ENCODE data around the gene NYNRIN. TPM values are rescaled to one million over a fixed set of nuclear protein-coding genes. Genes with fewer than 3 reads are reported as not detected.

NYNRIN gene
- total RNA-seq, 2 donors from 2014 or later = 11.7 to 13.2 TPM

DNA sequence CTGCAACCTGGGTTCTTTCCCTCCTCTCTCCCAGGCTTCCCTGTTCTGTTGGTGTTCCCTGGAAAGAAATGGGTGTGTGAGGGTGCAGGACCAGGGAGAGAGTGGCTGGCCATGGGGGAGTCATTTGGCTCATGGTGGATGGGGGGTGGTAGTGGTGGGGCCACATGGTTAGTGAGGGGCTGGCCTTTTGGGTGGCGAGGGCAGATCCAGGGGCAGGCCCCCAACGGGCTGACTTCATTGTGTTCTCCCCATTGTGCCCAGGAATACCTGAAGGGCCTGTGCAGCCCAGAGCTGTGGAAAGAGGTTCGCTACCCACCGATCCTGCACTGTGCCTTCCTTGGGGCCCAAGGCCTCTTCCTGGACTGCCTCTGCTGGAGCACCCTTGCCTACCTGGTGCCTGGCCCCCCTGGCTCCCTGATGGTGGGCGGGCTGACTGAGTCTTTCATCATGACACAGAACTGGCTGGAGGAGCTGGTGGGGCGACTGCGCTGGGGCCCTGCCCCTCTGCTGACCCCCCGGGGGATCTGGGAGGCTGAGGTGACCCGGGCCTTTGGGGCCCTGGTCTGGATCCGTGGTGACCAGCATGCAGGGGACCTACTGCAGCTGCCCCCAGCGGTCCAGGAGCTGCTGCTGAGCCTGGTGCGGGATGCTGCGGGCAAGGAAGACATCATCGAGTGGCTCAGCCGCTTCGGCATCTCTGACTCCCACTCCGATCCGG lies 9.0 kb downstream of the NYNRIN start:
- intact Hi-C loops (cut with DNase I, micrococcal nuclease) = no loop called here
- ATAC-seq = no peak
- DNase-seq = no peak

GRCh38 chr14:24408764-24409163 lies 10.0 kb downstream of the NYNRIN start:
- intact Hi-C loops (cut with DNase I, micrococcal nuclease) = no loop called here
- no peak for DNase-seq

DNA sequence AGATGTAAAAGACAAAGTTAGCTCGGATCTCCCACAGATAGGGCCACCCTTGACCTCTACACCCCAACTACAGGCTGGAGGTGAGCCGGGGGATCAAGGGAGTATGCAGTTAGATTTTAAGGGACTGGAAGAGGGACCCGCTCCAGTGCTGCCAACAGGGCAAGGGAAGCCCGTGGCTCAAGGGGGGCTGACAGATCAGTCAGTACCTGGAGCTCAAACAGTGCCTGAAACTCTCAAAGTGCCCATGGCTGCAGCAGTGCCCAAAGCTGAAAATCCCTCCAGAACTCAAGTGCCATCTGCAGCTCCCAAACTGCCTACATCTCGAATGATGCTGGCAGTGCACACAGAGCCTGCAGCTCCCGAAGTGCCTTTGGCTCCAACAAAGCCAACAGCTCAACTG lies 10.4 kb downstream of the NYNRIN start:
- DNase-seq (no peak), ATAC-seq (no peak)
- intact Hi-C loops (cut with DNase I, micrococcal nuclease) = no loop called here

More at GRCh38 chr14:24408764-24409163, 10.0 kb downstream of the NYNRIN start:
- ATAC-seq = no peak

DNA sequence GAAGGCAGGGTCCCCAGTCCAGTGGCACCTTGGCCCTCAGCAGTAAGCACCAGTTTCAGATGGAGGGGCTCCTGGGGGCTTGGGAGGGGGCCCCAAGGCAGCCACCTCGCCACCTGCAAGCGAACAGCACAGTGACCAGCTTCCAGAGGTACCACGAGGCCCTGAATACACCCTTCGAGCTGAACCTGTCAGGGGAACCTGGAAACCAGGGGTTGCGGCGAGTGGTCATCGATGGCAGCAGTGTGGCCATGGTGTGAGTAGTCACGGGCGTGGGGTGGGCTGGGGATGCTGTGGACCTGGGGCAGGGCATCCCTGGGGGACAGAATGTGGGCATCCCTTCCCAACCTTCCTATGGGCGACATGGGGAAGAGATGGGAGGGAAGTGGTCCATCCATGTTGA lies 11.2 kb downstream of the NYNRIN start:
- intact Hi-C loops (cut with DNase I, micrococcal nuclease) = no loop called here
- no peak for ATAC-seq
- DNase-seq = no peak

DNA sequence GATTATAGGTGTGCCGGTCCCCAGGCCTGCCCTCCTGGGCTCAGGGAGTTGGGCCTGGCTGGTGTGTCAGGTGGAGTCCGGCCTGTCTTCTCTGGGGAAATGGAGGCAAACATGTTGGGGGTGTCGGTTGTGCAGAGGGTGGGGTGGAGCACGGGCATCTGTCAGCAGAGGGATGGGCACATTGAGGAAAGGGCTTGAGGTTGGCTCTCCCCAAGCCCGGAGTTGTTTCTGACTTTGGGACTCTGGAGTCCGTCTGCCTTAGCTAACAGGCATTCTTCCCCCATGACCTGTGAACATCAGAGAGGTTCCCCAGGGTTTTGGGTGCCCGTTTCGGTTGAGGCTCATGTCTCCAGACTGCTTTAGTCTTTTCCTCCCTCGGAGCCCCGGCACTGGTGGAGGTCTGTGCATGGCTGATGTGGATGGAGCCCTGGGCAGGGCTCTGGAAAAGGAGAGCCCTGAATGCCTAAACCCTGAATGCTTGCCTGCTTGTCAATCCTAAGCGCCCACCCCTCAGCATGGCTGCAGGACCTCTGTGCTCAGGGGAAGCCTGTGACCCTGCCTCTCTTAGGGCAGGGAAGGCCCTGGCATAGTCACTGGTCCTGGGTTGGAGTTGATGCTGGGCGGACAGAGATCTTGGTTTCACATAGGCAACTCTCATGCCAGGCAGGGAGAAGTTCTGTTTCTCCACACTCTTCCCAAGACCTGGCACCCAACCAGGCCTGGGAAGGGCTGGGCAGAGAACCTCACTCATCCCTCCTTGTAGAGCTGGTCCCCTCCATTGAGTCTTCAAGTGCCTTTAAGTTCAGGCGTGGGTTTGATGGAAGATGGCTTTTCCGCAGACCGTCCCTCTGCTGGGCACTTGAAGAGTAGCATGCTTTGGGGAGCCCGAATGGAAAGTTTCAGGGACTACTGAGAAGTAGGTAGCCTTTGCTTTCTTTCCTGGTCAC lies 12.9 kb downstream of the NYNRIN start:
- intact Hi-C loops (cut with DNase I, micrococcal nuclease) = no loop called here
- ATAC-seq (peak; percentile 73), DNase-seq (peak in 1 of 2 donors; percentile 46)

DNA sequence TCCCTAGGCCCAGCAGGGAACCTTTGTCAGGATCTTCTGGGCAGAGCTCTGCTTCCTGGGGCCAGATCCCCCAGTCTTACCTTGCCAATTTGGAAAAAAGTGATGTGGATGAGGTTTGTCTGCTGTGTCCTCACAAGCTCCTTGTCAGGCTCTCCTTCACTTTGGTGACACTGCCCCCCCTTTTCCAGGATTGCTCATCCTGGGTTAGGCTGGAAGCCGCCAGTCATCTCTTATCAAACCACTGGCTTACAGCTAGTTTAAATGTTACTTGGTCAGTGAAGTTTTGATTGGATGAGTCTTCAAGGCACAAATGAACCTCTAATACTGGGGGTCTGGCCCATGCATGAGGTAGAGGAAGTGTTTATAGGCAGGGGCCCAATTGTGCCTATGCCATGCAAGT lies 15.3 kb downstream of the NYNRIN start:
- DNase-seq = no peak
- intact Hi-C loops (cut with DNase I, micrococcal nuclease) = no loop called here
- ATAC-seq = no peak

GRCh38 chr14:24414732-24415420 lies 16.1 kb downstream of the NYNRIN start:
- intact Hi-C loops (cut with DNase I, micrococcal nuclease) = no loop called here
- DNase-seq = peak in 1 of 2 donors; percentile 19
- ATAC-seq = no peak

GRCh38 chr14:24415421-24416253 lies 16.8 kb downstream of the NYNRIN start:
- ATAC-seq = no peak
- DNase-seq = peak in 1 of 2 donors; percentile 24
- intact Hi-C loops (cut with DNase I, micrococcal nuclease) = no loop called here

- no peak for DNase-seq
- no peak for ATAC-seq
- intact Hi-C loops (cut with DNase I, micrococcal nuclease) = no loop called here
Measured at GRCh38 chr14:24416254-24416931, 17.6 kb downstream of the NYNRIN start.

GRCh38 chr14:24416932-24417619 lies 18.3 kb downstream of the NYNRIN start:
- intact Hi-C loops (cut with DNase I, micrococcal nuclease) = no loop called here
- no peak for ATAC-seq
- DNase-seq = no peak

GRCh38 chr14:24417832-24418491 lies 19.2 kb downstream of the NYNRIN start:
- peak; percentile 12 for ATAC-seq
- peak in 1 of 2 donors; percentile 25 for DNase-seq
- intact Hi-C loops (cut with DNase I, micrococcal nuclease) = no loop called here

GRCh38 chr14:24418492-24418873 lies 19.7 kb downstream of the NYNRIN start:
- intact Hi-C loops (cut with DNase I, micrococcal nuclease) = no loop called here

DNA sequence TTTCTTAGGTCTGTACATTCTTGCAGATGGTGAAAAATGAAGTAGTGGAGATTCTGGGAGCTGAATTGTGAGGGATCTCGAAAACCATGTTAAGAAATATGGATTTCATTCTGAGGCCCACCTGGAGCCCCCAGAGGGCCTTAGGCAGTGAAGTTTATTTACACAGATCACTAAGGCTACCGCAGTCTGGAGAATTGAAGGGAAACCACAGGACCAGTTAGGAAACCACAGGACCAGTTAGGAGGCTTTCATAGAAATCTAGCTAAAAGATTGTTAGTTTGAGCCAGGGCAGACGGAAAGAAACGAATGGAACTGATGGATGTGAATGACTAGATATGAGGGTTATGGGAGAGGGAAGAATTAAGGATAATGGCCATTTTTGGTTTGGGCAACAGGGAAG lies 23.5 kb downstream of the NYNRIN start:
- intact Hi-C loops (cut with DNase I, micrococcal nuclease) = no loop called here

More at GRCh38 chr14:24418492-24418873, 19.7 kb downstream of the NYNRIN start:
- DNase-seq (peak; percentile 59 to 80), ATAC-seq (peak; percentile 75)

DNA sequence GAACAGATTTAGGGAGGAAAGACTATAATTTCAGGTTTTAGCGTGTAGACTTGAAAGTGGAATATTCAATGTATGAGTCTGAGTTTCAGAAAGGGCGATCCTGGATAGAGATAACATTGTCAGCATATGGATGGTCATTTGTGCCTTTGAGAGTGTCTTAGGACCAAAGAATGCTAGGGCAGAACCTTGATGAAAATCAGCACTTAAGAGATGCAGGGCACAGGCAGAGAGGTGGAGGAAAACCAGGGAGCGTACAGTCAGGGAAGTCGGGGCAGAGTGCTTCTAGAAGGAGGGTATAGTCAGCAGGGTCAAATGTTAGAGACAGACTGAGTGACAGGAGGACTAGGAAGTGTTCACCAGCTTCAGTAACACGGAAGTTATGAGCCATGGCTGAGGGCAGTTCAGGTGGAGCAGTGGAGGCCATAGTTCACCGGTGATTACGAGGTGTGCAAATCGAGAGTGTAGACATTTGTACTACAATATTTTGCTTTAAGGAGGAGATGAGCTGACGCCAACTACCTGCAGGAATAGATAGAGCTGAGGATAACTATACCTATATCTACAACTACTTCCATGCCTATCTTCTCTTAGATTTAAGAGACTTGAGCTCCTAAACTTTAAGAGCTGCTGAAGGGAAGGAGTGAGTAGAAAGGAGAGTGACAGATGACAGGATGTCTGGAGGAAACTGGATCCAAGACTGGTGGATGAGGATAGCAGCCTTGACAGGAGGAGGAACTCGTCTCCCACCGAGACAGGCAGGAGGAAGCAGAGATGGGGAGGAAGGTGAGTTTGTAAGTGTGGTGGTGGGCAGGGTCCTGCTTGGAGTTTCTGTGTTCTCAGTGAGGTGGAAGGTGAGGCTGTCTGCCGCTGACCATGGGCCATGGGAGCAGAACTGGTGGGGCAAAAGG lies 24.1 kb downstream of the NYNRIN start:
- DNase-seq (peak; percentile 62 to 76), ATAC-seq (peak; percentile 65)
- intact Hi-C loops (cut with DNase I, micrococcal nuclease) = no loop called here

More for the DNA sequence above, 23.5 kb downstream of the NYNRIN start:
- DNase-seq (peak in 1 of 2 donors; percentile 0), ATAC-seq (no peak)

DNA sequence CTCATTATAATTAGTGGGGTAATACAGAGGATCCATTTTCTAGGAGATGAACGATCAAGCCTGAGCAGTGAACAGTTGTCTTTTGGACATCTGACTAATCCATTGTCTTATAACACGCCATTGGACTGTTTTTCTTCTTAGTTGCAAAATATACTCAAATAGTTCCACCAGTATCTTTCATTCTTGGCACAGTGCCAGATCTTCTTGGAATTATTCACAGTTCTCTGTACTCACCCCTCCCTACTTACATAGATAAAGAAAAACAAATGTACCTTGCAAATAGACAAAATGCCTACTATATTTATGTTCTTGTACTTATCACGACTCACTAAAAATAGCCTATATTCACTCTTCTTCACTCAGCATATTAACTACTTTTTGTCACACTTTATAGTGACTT lies 26.9 kb downstream of the NYNRIN start:
- ATAC-seq (no peak), DNase-seq (no peak)
- intact Hi-C loops (cut with DNase I, micrococcal nuclease) = no loop called here
